ENCODE data around the gene RGS10. TPM values are rescaled to one million over a fixed set of nuclear protein-coding genes. Genes with fewer than 3 reads are reported as not detected.

RGS10 gene
- polyA plus RNA-seq, 3 donors, result 57.1 to 87.2 (median 75.8) TPM

DNA sequence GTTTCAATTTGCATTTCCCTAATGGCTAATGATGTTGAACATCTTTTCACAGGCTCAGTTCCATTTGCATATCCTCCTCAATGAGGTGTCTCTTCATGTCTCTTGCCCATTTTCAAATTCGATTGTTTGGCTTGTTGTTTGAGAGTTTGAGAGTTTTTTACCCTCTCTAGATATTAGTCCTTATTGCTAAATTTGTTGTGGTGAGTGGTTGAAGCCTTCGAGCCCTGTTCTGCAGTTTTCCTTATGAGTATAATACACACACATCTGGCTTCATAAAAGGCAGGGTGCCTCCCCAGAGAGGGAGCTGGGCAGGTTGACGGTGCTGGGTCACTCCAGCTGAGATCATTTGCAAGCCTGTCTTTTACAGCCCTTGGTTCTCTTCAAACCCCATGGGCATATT is 65.1 kb downstream of the RGS10 start:
- peaks cover 2 to 10% (median 4%) of the 10 kb centered on the region in 3 donors for H3K27me3 Mint-ChIP-seq (ENCODE audit: low read depth in 3 of 3)
- WGBS (ENCODE audit: insufficient coverage), result 83% methylated on average over 1 of the region's 3 CpGs
- H3K27me3 ChIP-seq (ENCODE audit: control insufficient read depth in 2 of 2, insufficient read depth in 2 of 2, low read length in 2 of 2), result no peaks in the 10 kb centered on the region
- no peak for DNase-seq
- H3K9me3 Mint-ChIP-seq, result peaks cover 2 to 16% (median 7%) of the 10 kb centered on the region in 7 donors
- H3K9ac ChIP-seq (ENCODE audit: insufficient read depth, low read length, poor library complexity, severe bottlenecking), result no peak overlapping the region
- no peak overlapping the region for H3K4me2 ChIP-seq (replicated peaks; ENCODE audit: extremely low read depth, low read length, poor library complexity, severe bottlenecking)
- no peak overlapping the region for H2AFZ ChIP-seq (ENCODE audit: insufficient read depth, low read depth, low read length, poor library complexity, severe bottlenecking)
- no peak overlapping the region for H3K4me3 ChIP-seq (replicated peaks in 1 of 3; ENCODE audit: low read depth in 2 of 3, low read length in 3 of 3)
- H3K4me1 ChIP-seq (ENCODE audit: control insufficient read depth in 1 of 2, insufficient read depth in 2 of 2, low read length in 2 of 2), result peaks cover 4 to 10% of the 10 kb centered on the region in 2 donors
- H3K4me1 Mint-ChIP-seq, result peaks cover 13% of the 10 kb centered on the region
- H3K4me3 Mint-ChIP-seq, result no peak overlapping the region
- H3K36me3 Mint-ChIP-seq, result no peaks in the 10 kb centered on the region
- no peak for TF ChIP-seq CTCF (IDR thresholded peaks at IDR 0.05)
- intact Hi-C loops (cut with micrococcal nuclease), result no loop called here
- no peaks in the 10 kb centered on the region for H3K79me2 ChIP-seq (ENCODE audit: insufficient read depth, low read length)
- H3K36me3 ChIP-seq (replicated peaks in 1 of 2; ENCODE audit: control insufficient read depth in 1 of 2, insufficient read depth in 2 of 2, low read length in 2 of 2), result no peaks in the 10 kb centered on the region
- H3K27ac ChIP-seq (ENCODE audit: low read depth in 1 of 2, low read length in 2 of 2), result no peak overlapping the region
- peaks cover 3 to 12% of the 10 kb centered on the region in 2 donors for H3K9me3 ChIP-seq (replicated peaks in 1 of 2; ENCODE audit: control insufficient read depth in 1 of 2, insufficient read depth in 1 of 2, low read length in 2 of 2)
- no peak overlapping the region for H3K27ac Mint-ChIP-seq
- H4K20me1 ChIP-seq (ENCODE audit: insufficient read depth, low read length), result no peaks in the 10 kb centered on the region

- H3K9me3 Mint-ChIP-seq, result peaks cover 0 to 9% (median 3%) of the 10 kb centered on the region in 7 donors
- no peak for DNase-seq
- Histone ChIP-seq H3K36me3 (replicated peaks in 1 of 2; ENCODE audit: control insufficient read depth in 1 of 2, insufficient read depth in 2 of 2, low read length in 2 of 2) (no peaks in the 10 kb centered on the region), H3K27me3 (ENCODE audit: control insufficient read depth in 2 of 2, insufficient read depth in 2 of 2, low read length in 2 of 2) (no peaks in the 10 kb centered on the region), H3K9ac (ENCODE audit: insufficient read depth, low read length, poor library complexity, severe bottlenecking) (no peak overlapping the region), H3K27ac (ENCODE audit: low read depth in 1 of 2, low read length in 2 of 2) (no peak overlapping the region), H4K20me1 (ENCODE audit: insufficient read depth, low read length) (no peaks in the 10 kb centered on the region), H3K4me1 (ENCODE audit: control insufficient read depth in 1 of 2, insufficient read depth in 2 of 2, low read length in 2 of 2) (peaks cover 4 to 10% of the 10 kb centered on the region in 2 donors), H3K9me3 (replicated peaks in 1 of 2; ENCODE audit: control insufficient read depth in 1 of 2, insufficient read depth in 1 of 2, low read length in 2 of 2) (peaks cover 0 to 8% of the 10 kb centered on the region in 2 donors), H3K4me3 (replicated peaks in 1 of 3; ENCODE audit: low read depth in 2 of 3, low read length in 3 of 3) (no peak overlapping the region), H3K4me2 (replicated peaks; ENCODE audit: extremely low read depth, low read length, poor library complexity, severe bottlenecking) (no peak overlapping the region), H2AFZ (ENCODE audit: insufficient read depth, low read depth, low read length, poor library complexity, severe bottlenecking) (no peak overlapping the region), H3K79me2 (ENCODE audit: insufficient read depth, low read length) (no peaks in the 10 kb centered on the region)
- H3K4me3 Mint-ChIP-seq, result no peak overlapping the region
- intact Hi-C loops (cut with micrococcal nuclease), result no loop called here
- no peak for TF ChIP-seq CTCF (IDR thresholded peaks at IDR 0.05)
- no peak overlapping the region for H3K27ac Mint-ChIP-seq
- H3K4me1 Mint-ChIP-seq, result peaks cover 13% of the 10 kb centered on the region
- peaks cover 2 to 13% (median 4%) of the 10 kb centered on the region in 3 donors for H3K27me3 Mint-ChIP-seq (ENCODE audit: low read depth in 3 of 3)
- H3K36me3 Mint-ChIP-seq, result no peaks in the 10 kb centered on the region
- 93% methylated on average over 3 of the region's 10 CpGs for WGBS (ENCODE audit: insufficient coverage)
These were observed 67.9 kb downstream of the RGS10 start for GRCh38 chr10:119474606-119475005.
